Keratinocyte (primary cell): Measurements from ENCODE around the gene RCE1. TPM values are rescaled to one million over a fixed set of nuclear protein-coding genes. Genes with fewer than 3 reads are reported as not detected.
A peak's percentile ranks its signal among the peaks of the same experiment; 100 is the strongest.

Experiments
- DNase-seq: peaks from one replicate; pipeline ENCODE4 v3.0.0-alpha.2; 2011; ENCODE audit warnings: low read depth, missing footprints, low spot score
- FAIRE-seq: peaks from 2 replicates; lab custom pipeline; 2011; peaks lifted over from hg19 to GRCh38; lab: Jason Lieb, UNC
- H2AFZ ChIP-seq: 2 replicates; pipeline ENCODE4 v1.6.0; 2012; ENCODE audit warnings: low read length, control low read depth, inconsistent platforms; ENCODE audit not compliant: control insufficient read depth
- H3K27ac ChIP-seq: 2 replicates; pipeline ENCODE4 v1.5.1; 2011; ENCODE audit warnings: low read length; ENCODE audit not compliant: control insufficient read depth, insufficient read depth
- H3K27me3 ChIP-seq: 3 replicates; pipeline ENCODE4 v1.6.0; 2011; ENCODE audit warnings: low read length; ENCODE audit not compliant: control insufficient read depth, insufficient read depth; ENCODE audit errors: extremely low read depth
- H3K36me3 ChIP-seq, 2 experiments: 2 replicates in 1 of 2; 3 replicates in 1 of 2; pipeline ENCODE4 v1.5.1; 2011; ENCODE audit warnings: low read length in 2 of 2, mild to moderate bottlenecking in 1 of 2; ENCODE audit not compliant: control insufficient read depth in 2 of 2, insufficient read depth in 2 of 2; ENCODE audit errors: extremely low read depth in 1 of 2
- H3K4me1 ChIP-seq: 3 replicates; pipeline ENCODE4 v1.5.1; 2011; ENCODE audit warnings: low read length; ENCODE audit not compliant: control insufficient read depth, insufficient read depth; ENCODE audit errors: extremely low read depth
- H3K4me2 ChIP-seq: 3 replicates; pipeline ENCODE4 v1.6.0; 2011; ENCODE audit warnings: low read depth, low read length; ENCODE audit not compliant: control insufficient read depth, insufficient read depth; ENCODE audit errors: extremely low read depth
- H3K4me3 ChIP-seq, 3 experiments: fragments of 200-600 bp in 1 of 3; sonication (generic) in 1 of 3; 2 replicates in 2 of 3; 3 replicates in 1 of 3; pipeline ENCODE4 v1.5.1; 2011 to 2016; ENCODE audit warnings: low read length in 3 of 3, mild to moderate bottlenecking in 3 of 3, control low read depth in 2 of 3, inconsistent platforms in 1 of 3, low read depth in 1 of 3, mixed read lengths in 1 of 3, mixed run types in 1 of 3, moderate library complexity in 1 of 3; ENCODE audit not compliant: control insufficient read depth in 2 of 3, insufficient read depth in 2 of 3; ENCODE audit errors: extremely low read depth in 1 of 3
- H3K79me2 ChIP-seq: 2 replicates; pipeline ENCODE4 v1.6.0; 2012; ENCODE audit warnings: low read length; ENCODE audit not compliant: control insufficient read depth, insufficient read depth
- H3K9ac ChIP-seq: 3 replicates; pipeline ENCODE4 v1.6.0; 2011; ENCODE audit warnings: low read length; ENCODE audit not compliant: control insufficient read depth, insufficient read depth; ENCODE audit errors: extremely low read depth
- H3K9me1 ChIP-seq: 3 replicates; pipeline ENCODE4 v1.6.0; 2011; ENCODE audit warnings: low read length; ENCODE audit not compliant: control insufficient read depth, insufficient read depth; ENCODE audit errors: extremely low read depth
- H3K9me3 ChIP-seq: 2 replicates; pipeline ENCODE4 v1.5.1; 2012; ENCODE audit warnings: low read depth, low read length; ENCODE audit not compliant: control insufficient read depth
- H4K20me1 ChIP-seq: 3 replicates; pipeline ENCODE4 v1.6.0; 2011; ENCODE audit warnings: low read length; ENCODE audit not compliant: control insufficient read depth, insufficient read depth; ENCODE audit errors: extremely low read depth
- EZH2 ChIP-seq: IDR thresholded peaks from one replicate; pipeline ENCODE4 v1.6.1; 2012; ENCODE audit warnings: inconsistent platforms, mild to moderate bottlenecking, low read length, moderate library complexity
- dilution Hi-C: fragments of 300-500 bp; cut with MboI; formaldehyde crosslinking; loops from one replicate; pipeline ENCODE4 v1.7.0; 2020; ENCODE audit warnings: low sequenced_read_pairs; ENCODE audit not compliant: extremely low pct_ligation_motif_present
- polyA plus RNA-seq, 5 experiments: library from polyadenylated mRNA; depleted of rRNA in 3 of 5; stranded (reverse) in 3 of 5; stranded (forward) in 1 of 5; unstranded in 1 of 5; fragments of >200 nt; gene quantifications; 1 replicate in 1 of 5; 2 replicates in 3 of 5; 3 replicates in 1 of 5; pipeline versions ENCODE4 v1.2.1 to v1.2.3, GENCODE V29; 2011 to 2012; ENCODE audit warnings: missing spikeins in 2 of 5, low read depth in 1 of 5, low replicate concordance in 1 of 5
- TF ChIP-seq, protein P1 (sequence below), 3 experiments: IDR thresholded peaks in 1 of 3; conservative IDR thresholded peaks in 1 of 3; optimal IDR thresholded peaks in 1 of 3; 2 replicates in 2 of 3; 3 replicates in 1 of 3; pipeline versions ENCODE3 to v1.5.1; 2011; ENCODE audit warnings: low read length in 3 of 3, mild to moderate bottlenecking in 3 of 3, moderate library complexity in 2 of 3, control low read depth in 1 of 3, inconsistent platforms in 1 of 3; ENCODE audit not compliant: insufficient read depth in 2 of 3; ENCODE audit errors: extremely low read depth in 1 of 3

RCE1 gene
- polyA plus RNA-seq, 1 donor (not counting 4 experiments of a cell fraction or from before 2014, with no cell fraction given): 11.2 TPM

DNA sequence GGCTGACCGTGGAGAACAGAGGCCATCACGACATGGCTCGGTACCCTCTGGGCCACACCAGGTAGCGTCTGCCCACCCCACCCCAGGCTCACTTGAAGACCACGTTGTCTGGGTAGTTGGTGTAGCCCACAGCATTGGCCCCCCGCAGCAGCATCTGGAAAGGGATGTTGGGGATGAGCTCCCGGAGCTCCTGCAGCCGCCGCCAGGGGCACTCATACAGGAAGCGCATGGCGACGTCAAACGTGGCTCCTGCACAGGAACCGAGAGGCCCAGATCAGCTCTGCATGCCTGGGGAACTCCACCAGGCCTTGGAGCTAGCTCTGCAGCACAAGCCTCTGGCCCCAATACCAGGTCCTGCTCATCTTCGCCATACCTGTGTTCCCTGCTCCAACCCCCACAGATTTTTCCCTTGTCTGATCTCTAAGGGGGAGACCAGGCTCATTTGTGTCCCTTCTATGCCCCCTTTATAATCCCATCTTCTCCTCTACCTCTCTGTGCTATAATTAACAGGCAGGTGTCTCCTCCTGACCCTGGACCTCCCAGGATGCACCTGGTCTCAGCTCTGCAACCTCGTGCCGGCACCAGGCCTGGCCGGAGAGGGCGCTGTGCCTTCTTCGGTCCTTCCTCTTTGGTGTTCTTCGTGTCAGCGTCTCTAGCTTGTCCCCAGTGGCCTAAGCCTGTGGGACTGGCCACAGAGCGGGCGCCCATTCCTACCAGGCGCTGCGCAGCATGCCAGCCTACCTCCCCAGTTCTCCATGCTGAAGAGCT lies 8.6 kb downstream of the RCE1 start:
- Histone ChIP-seq H3K9ac (no peak overlapping the region), H2AFZ (no peak overlapping the region), H3K27ac (no peak overlapping the region), H3K4me2 (no peak overlapping the region), H3K36me3 (peaks cover 7 to 16% of the 10 kb centered on the region in 2 experiments), H3K4me3 (no peak overlapping the region), H4K20me1 (no peaks in the 10 kb centered on the region), H3K27me3 (no peaks in the 10 kb centered on the region), H3K9me1 (no peaks in the 10 kb centered on the region), H3K79me2 (no peaks in the 10 kb centered on the region), H3K4me1 (peaks cover 6% of the 10 kb centered on the region), H3K9me3 (no peaks in the 10 kb centered on the region)
- FAIRE-seq (no peak), DNase-seq (no peak)
- TF ChIP-seq EZH2: no peak
- TF ChIP-seq, protein P1, sequence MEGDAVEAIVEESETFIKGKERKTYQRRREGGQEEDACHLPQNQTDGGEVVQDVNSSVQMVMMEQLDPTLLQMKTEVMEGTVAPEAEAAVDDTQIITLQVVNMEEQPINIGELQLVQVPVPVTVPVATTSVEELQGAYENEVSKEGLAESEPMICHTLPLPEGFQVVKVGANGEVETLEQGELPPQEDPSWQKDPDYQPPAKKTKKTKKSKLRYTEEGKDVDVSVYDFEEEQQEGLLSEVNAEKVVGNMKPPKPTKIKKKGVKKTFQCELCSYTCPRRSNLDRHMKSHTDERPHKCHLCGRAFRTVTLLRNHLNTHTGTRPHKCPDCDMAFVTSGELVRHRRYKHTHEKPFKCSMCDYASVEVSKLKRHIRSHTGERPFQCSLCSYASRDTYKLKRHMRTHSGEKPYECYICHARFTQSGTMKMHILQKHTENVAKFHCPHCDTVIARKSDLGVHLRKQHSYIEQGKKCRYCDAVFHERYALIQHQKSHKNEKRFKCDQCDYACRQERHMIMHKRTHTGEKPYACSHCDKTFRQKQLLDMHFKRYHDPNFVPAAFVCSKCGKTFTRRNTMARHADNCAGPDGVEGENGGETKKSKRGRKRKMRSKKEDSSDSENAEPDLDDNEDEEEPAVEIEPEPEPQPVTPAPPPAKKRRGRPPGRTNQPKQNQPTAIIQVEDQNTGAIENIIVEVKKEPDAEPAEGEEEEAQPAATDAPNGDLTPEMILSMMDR (optimal IDR thresholded peaks at IDR 0.05 in 1 of 3, IDR thresholded peaks at IDR 0.05 in 1 of 3, conservative IDR thresholded peaks at IDR 0.05 in 1 of 3; ENCODE audit: extremely low read depth in 1 of 3, insufficient read depth in 2 of 3, low read length in 3 of 3): peak in 1 of 3 experiments; percentile 13
- dilution Hi-C loops: no loop called here

DNA sequence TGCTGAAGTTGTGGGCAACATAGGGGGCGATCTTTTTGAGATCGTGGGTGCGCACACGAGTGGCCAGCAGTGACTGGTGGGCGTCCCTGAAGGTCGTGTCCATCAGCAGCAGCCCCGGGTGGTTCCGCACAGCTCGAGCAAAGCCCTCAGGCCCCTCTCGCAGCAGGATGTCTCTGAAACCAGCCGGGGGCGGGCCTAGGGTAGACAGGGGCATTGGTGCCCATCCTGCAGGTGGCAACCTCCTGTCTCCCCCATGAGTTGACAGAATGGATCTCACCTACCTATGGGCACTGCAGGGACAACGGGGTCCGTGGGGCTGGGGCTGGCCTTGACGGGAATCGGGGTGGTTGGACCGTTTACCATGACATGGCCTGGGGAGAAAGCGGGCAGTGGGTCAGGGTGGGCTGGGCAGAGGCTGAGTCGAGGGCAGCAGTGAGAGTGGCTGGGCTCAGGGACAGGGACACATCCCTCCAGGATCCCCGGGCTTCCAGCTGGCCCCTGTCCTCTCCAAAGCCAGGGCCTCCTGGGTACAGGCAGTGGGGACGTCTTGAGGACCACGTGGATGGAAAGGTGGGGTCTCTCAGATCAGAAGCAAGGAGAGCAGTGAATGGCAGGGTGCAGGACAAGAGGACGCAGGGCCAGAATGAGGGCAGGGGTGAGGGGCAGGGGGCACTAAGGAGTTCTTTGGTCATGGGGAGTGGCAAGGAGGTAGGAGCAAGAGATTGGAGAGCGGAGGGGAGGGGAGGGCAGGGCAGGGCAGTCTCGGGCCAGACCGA lies 9.4 kb downstream of the RCE1 start:
- H4K20me1 ChIP-seq: no peaks in the 10 kb centered on the region
- H2AFZ ChIP-seq: no peak overlapping the region
- H3K27ac ChIP-seq: no peak overlapping the region
- no peaks in the 10 kb centered on the region for H3K9me1 ChIP-seq
- dilution Hi-C loops: no loop called here
- no peak for TF ChIP-seq EZH2
- TF ChIP-seq, protein P1 (optimal IDR thresholded peaks at IDR 0.05 in 1 of 3, IDR thresholded peaks at IDR 0.05 in 1 of 3, conservative IDR thresholded peaks at IDR 0.05 in 1 of 3; ENCODE audit: extremely low read depth in 1 of 3, insufficient read depth in 2 of 3, low read length in 3 of 3): no peak
- no peak for FAIRE-seq
- no peaks in the 10 kb centered on the region for H3K27me3 ChIP-seq
- no peak overlapping the region for H3K4me3 ChIP-seq
- no peak overlapping the region for H3K9ac ChIP-seq
- DNase-seq: no peak
- no peaks in the 10 kb centered on the region for H3K79me2 ChIP-seq
- peaks cover 5 to 16% of the 10 kb centered on the region in 2 experiments for H3K36me3 ChIP-seq
- H3K9me3 ChIP-seq: no peaks in the 10 kb centered on the region
- peaks cover 6% of the 10 kb centered on the region for H3K4me1 ChIP-seq
- no peak overlapping the region for H3K4me2 ChIP-seq
